Measurements from ENCODE around the gene MYMX. TPM values are rescaled to one million over a fixed set of nuclear protein-coding genes. Genes with fewer than 3 reads are reported as not detected.

MYMX gene
- polyA plus RNA-seq: not detected

DNA sequence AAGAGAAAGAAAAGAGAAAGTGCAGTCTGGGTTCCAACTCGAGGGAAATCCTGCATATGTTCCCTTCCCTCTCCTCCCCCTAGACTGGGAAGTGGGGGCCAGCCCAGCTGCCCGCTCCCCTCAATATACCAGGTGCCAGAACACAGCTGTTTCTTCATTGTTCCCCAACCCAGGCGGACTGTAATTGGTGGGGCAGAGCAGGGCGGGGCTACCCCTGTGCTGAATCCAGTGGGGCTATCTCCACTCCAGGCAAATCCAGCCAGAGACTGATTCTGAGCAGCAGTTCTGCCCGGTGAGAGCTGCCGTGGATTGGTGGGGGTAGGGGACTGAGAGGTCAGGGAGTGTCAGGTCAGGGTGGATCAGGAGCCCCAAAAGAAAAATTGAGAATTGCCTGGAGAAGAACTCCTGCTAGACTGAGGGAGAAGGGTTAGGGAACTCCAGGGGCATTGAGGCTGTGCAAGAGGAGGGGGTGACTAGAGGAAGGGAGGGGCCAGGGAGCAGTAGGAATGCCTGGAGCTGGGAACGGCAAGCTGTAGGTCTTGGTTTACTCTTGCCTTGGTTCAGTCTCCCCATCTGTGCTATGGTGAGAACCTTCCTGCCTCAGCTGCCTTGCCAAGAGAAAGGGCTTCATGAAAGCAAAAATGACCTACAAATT lies at the start of gene MYMX:
Gene MYMX, plus strand, starts transcription at position 250 of the 655 bp plus-strand sequence. CDS start 546 bp downstream, outside the sequence.
- Mint-ChIP-seq H3K27me3 (no peaks in the 10 kb centered on the region), H3K4me1 (peaks cover 6 to 19% (median 13%) of the 10 kb centered on the region in 3 donors), H3K36me3 (no peaks in the 10 kb centered on the region), H3K27ac (no peak within 1 kb of the TSS), H3K4me3 (peak within 1 kb of the TSS in 3 of 4 donors; percentile 28 to 70 (median 47)), H3K9me3 (no peaks in the 10 kb centered on the region)

DNA sequence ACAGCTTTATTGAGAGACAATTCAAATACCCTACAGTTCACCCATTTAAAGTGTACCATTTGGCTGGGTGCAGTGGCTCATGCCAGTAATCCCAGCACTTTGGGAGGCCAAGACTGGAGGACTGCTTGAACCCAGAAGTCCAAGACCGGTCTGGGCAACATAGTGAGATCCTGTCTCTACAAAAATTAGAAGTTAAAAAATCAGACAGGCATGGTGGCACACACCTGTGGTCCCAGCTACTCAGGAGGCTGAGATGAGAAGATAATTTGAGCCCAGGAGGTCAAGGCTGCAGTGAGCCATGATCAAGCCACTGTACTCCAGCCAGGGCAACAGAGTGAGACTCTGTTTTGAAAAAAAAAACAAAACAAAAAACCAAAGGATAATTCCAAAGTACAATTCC lies 49.2 kb upstream of the MYMX start:
- Mint-ChIP-seq H3K27ac (no peak overlapping the region), H3K27me3 (peaks cover 29% of the 10 kb centered on the region), H3K4me3 (no peak overlapping the region), H3K36me3 (no peaks in the 10 kb centered on the region), H3K9me3 (no peaks in the 10 kb centered on the region), H3K4me1 (peaks cover 0 to 1% (median under 1%) of the 10 kb centered on the region in 3 donors)

- Mint-ChIP-seq H3K27ac (no peak overlapping the region), H3K9me3 (no peaks in the 10 kb centered on the region), H3K4me1 (peaks cover 0 to 6% (median 3%) of the 10 kb centered on the region in 3 donors), H3K36me3 (no peaks in the 10 kb centered on the region), H3K4me3 (no peak overlapping the region), H3K27me3 (peaks cover 29% of the 10 kb centered on the region)
Measured at GRCh38 chr6:44169154-44169553, 47.6 kb upstream of the MYMX start.

DNA sequence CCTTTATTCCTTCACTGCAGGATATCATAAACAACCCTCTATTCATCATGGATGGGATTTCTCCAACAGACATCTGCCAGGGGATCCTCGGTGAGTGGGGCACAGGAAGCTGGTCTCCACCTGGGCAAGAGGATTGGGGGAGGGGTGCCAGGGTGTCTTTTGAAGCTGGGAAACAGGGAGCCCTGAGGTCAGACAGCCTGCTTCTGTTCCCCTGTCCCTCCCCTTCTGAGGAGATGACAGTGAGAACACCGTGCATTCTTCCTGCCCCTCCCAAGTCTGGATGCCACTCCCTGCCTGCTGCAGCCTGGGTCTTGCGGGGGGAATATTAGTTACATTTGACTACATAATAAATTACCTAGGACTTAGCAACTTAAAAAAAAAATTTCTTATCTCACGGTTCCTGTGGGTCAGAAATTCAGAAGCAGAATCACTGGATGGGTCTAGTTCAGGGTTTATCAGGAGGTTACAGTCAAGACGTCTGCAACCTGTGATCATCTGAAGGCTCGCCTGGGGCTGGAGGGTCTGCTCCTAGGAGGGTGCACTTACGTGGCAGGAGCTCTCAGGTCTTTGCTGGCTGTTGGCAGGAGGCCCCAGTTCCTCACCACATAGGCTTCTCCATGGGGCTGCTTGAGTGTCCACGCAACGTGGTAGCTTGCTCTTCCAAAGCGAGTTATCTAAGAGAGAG lies 46.7 kb upstream of the MYMX start:
- no peak overlapping the region for H3K4me3 Mint-ChIP-seq

GRCh38 chr6:44171899-44172546 lies 44.7 kb upstream of the MYMX start:
- Mint-ChIP-seq H3K4me1 (peaks cover 0 to 7% (median 6%) of the 10 kb centered on the region in 3 donors), H3K9me3 (peaks cover 0 to 3% (median 0%) of the 10 kb centered on the region in 3 donors), H3K27ac (no peak overlapping the region), H3K4me3 (no peak overlapping the region), H3K27me3 (peaks cover 13% of the 10 kb centered on the region), H3K36me3 (no peaks in the 10 kb centered on the region)

More for the DNA sequence above, 46.7 kb upstream of the MYMX start:
- H3K9me3 Mint-ChIP-seq: peaks cover 0 to 3% (median 0%) of the 10 kb centered on the region in 3 donors
- peaks cover 24% of the 10 kb centered on the region for H3K27me3 Mint-ChIP-seq
- H3K4me1 Mint-ChIP-seq: peaks cover 0 to 6% (median 3%) of the 10 kb centered on the region in 3 donors
- no peak overlapping the region for H3K27ac Mint-ChIP-seq
- no peaks in the 10 kb centered on the region for H3K36me3 Mint-ChIP-seq

DNA sequence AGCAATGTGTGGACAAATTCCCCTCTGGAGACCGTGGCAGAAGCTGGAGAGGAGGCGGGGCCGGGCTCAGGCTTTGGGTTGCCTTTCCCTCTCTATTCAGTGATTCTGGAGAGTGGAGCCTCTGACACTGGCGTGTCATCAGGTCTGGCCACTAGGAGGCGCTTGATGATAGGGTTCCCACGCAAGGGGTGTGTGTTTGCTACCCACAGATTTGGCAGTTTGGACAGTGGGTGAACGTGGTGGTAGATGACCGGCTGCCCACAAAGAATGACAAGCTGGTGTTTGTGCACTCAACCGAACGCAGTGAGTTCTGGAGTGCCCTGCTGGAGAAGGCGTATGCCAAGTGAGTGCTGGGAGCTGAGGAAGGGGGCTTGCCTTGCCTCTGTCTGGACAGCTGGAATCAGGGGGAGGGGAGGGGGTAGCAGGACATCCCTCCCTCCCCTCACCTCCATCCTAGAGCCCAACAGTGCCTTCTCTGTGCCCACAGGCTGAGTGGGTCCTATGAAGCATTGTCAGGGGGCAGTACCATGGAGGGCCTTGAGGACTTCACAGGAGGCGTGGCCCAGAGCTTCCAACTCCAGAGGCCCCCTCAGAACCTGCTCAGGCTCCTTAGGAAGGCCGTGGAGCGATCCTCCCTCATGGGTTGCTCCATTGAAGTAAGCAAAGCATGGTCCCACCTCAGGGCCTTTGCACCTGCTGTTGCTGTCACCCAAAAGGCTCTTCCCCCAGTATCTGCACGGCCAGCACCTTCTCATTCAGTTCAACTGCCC lies 43.8 kb upstream of the MYMX start:
- Mint-ChIP-seq H3K36me3 (no peaks in the 10 kb centered on the region), H3K4me3 (no peak overlapping the region), H3K4me1 (peaks cover 4 to 12% (median 7%) of the 10 kb centered on the region in 3 donors), H3K27me3 (peaks cover 17% of the 10 kb centered on the region), H3K9me3 (peaks cover 0 to 3% (median 0%) of the 10 kb centered on the region in 3 donors), H3K27ac (peak overlapping the region in 1 of 3 donors; percentile 67)

GRCh38 chr6:44176130-44176761 lies 40.5 kb upstream of the MYMX start:
- Mint-ChIP-seq H3K36me3 (no peaks in the 10 kb centered on the region), H3K4me3 (peak overlapping the region in 2 of 4 donors; percentile 24 to 75), H3K9me3 (peaks cover 0 to 3% (median 0%) of the 10 kb centered on the region in 3 donors), H3K27me3 (peaks cover 10% of the 10 kb centered on the region), H3K27ac (peak overlapping the region in 1 of 3 donors; percentile 83), H3K4me1 (peaks cover 5 to 12% (median 12%) of the 10 kb centered on the region in 3 donors)

GRCh38 chr6:44176762-44177509 lies 39.8 kb upstream of the MYMX start:
- H3K36me3 Mint-ChIP-seq: no peaks in the 10 kb centered on the region
- peak overlapping the region in 1 of 3 donors; percentile 83 for H3K27ac Mint-ChIP-seq
- H3K9me3 Mint-ChIP-seq: peaks cover 0 to 3% (median 0%) of the 10 kb centered on the region in 3 donors
- peaks cover 5 to 12% (median 12%) of the 10 kb centered on the region in 3 donors for H3K4me1 Mint-ChIP-seq
- peak overlapping the region in 3 of 4 donors; percentile 30 to 75 (median 34) for H3K4me3 Mint-ChIP-seq
- peaks cover 10% of the 10 kb centered on the region for H3K27me3 Mint-ChIP-seq

DNA sequence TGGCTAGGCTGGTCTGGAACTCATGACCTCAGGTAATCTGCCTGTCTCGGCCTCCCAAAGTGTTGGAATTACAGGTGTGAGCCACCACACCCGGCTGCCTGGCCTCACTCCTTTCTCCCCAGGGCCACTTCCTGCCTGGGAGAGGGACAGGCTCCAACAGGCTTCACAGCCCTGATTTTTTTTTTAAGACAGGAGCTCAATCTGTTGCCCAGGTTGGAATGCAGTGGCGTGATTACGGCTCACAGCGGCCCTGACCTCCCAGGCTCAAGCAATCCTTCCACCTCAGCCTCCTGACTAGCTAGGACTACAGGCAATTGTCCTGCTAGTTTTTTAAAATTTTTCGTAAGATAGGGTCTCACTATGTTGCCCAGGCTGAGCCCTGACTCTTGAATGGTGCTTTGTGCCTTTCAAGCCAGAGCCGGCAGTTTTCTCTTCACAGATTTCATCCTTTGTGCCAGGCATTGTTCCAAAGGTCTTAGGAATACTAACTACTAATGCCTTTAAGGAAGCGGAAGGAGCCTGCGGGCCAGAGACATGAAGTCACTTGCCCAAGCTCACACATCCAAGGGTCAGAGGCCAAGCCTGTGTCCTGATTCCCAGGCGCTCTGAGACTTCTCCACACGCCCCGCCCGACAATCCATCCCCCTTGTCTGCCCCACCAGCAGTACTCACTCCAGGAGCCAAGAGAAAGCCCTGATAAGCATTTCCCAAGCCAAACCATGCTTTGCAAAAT lies 38.9 kb upstream of the MYMX start:
- H3K4me3 Mint-ChIP-seq: peak overlapping the region in 1 of 4 donors; percentile 34
- H3K27me3 Mint-ChIP-seq: peaks cover 7% of the 10 kb centered on the region
- H3K4me1 Mint-ChIP-seq: peaks cover 5 to 8% (median 8%) of the 10 kb centered on the region in 3 donors
- peaks cover 0 to 3% (median 0%) of the 10 kb centered on the region in 3 donors for H3K9me3 Mint-ChIP-seq
- no peaks in the 10 kb centered on the region for H3K36me3 Mint-ChIP-seq
- no peak overlapping the region for H3K27ac Mint-ChIP-seq

DNA sequence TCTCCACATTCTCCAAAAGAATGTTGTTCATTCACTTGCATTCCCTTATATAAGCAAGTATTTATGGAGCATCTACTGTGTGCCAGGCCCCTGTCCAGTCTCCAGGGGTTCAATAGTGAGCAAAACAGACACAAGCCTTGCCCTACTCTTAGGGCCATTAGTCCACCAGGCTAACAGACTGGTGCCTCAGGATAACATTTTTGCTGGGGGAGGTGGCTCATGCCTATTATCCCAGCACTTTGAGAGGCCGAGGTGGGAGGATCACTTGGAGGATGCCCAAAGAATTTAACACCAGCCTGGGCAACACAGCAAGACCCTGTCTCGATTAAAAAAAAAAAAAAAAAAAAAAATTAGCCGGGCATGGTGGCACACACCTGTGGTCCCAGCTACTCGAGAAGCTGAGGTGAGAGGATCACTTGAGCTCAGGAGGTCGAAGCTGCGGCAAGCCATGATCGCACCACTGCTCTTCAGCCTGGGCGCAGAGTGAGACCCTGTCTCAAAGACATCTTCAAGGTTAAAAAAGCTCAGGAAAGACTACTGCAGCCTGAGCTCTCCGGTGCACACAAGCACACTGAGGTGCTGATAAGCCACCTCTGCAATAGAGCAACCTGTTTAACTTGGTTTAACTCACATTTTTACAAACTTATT lies 38.2 kb upstream of the MYMX start:
- Mint-ChIP-seq H3K27me3 (peaks cover 7% of the 10 kb centered on the region), H3K4me1 (peaks cover 5 to 8% (median 7%) of the 10 kb centered on the region in 3 donors), H3K36me3 (no peaks in the 10 kb centered on the region), H3K9me3 (peaks cover 0 to 3% (median 0%) of the 10 kb centered on the region in 3 donors), H3K4me3 (no peak overlapping the region), H3K27ac (no peak overlapping the region)

DNA sequence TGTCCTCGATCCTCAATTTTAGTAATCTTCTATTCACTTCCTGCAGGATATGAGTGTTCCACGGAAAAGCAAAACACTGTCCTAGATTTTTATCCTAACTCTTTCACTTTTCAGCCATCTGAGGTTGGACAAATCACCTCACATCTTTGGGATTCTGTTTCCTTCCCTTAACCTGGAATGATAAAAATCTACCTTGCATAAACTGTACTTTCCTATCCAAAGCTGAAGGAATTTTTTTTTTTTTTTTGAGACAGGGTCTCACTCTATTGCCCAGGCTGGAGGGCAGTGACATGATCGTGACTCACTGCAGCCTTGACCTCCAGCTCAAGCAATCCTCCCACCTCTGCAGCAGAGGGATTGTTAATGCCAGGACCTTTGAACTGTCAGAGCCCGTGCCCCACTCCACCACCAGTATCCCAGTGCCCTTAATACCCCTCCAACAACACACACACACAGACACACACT lies 37.6 kb upstream of the MYMX start:
- Mint-ChIP-seq H3K4me1 (peaks cover 6 to 8% (median 7%) of the 10 kb centered on the region in 3 donors), H3K36me3 (no peaks in the 10 kb centered on the region), H3K27ac (no peak overlapping the region), H3K27me3 (peaks cover 8% of the 10 kb centered on the region), H3K9me3 (peaks cover 0 to 3% (median 0%) of the 10 kb centered on the region in 3 donors), H3K4me3 (peak overlapping the region in 1 of 4 donors; percentile 45)

DNA sequence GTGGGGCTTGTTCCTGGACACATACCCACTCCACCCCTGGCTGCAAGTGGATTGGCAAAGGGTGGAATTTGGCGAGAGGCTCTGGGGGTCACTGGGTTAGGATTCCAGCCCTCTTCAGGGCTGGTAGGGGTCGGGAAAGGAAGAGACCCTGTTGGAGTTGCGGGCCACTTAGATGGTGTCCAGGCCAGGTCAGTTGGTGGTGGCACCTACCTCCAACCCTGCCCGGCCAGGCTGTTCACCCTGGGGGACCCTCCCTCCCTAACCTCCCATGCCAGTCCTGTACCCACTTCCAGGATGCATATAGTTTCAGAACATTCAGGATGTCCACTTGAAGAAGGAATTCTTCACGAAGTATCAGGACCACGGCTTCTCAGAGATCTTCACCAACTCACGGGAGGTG lies 37.1 kb upstream of the MYMX start:
- H3K4me1 Mint-ChIP-seq: peaks cover 7 to 8% (median 7%) of the 10 kb centered on the region in 3 donors
- no peak overlapping the region for H3K27ac Mint-ChIP-seq
- H3K27me3 Mint-ChIP-seq: peaks cover 11% of the 10 kb centered on the region
- H3K4me3 Mint-ChIP-seq: peak overlapping the region in 2 of 4 donors; percentile 45 to 46
- no peaks in the 10 kb centered on the region for H3K36me3 Mint-ChIP-seq
- peaks cover 0 to 3% (median 0%) of the 10 kb centered on the region in 3 donors for H3K9me3 Mint-ChIP-seq

All from IgD-negative memory B cell (primary cell).